Stimulated activated CD4-positive, alpha-beta T cell treated with anti-CD3 and anti-CD28 coated beads, Interleukin-1b, Interleukin-23, amount 100 ng/mL, for 48 hours (primary cell): ENCODE measurements around the gene NUDT4B.
"Not testable (repeated sequence)": the region's sequence is repeated elsewhere in the genome, so short reads cannot be mapped to it uniquely, and the experiment has no call there.

ENCODE experiments used
- DNase-seq: peaks from one replicate; pipeline ENCODE4 v3.0.0-alpha.2; 2020

Gene NUDT4B

GRCh38 chr1:148748563-148749334, at the start of gene NUDT4B:
Gene NUDT4B (plus strand): TSS chr1:148748774. CDS start chr1:148748953, 179 bp downstream.
- DNase-seq, result not testable (repeated sequence)

GRCh38 chr1:148699357-148699756, 49.2 kb upstream of the NUDT4B start:
- DNase-seq, result not testable (repeated sequence)

- not testable (repeated sequence) for DNase-seq
Observed at GRCh38 chr1:148702242-148702641, 46.3 kb upstream of the NUDT4B start.

GRCh38 chr1:148703973-148704591, 44.5 kb upstream of the NUDT4B start:
- DNase-seq, result not testable (repeated sequence)

GRCh38 chr1:148705316-148705948, 43.1 kb upstream of the NUDT4B start:
- not testable (repeated sequence) for DNase-seq

- not testable (repeated sequence) for DNase-seq
Observed at GRCh38 chr1:148708779-148709333, 39.7 kb upstream of the NUDT4B start.

GRCh38 chr1:148710772-148711523, 37.6 kb upstream of the NUDT4B start:
- DNase-seq, result not testable (repeated sequence)

- not testable (repeated sequence) for DNase-seq
Observed at GRCh38 chr1:148712353-148712752, 36.2 kb upstream of the NUDT4B start.

- not testable (repeated sequence) for DNase-seq
Observed at GRCh38 chr1:148715518-148715917, 33.1 kb upstream of the NUDT4B start.

- DNase-seq, result not testable (repeated sequence)
Observed at GRCh38 chr1:148716966-148717520, 31.5 kb upstream of the NUDT4B start.

GRCh38 chr1:148720918-148721317, 27.7 kb upstream of the NUDT4B start:
- not testable (repeated sequence) for DNase-seq

GRCh38 chr1:148722758-148723157, 25.8 kb upstream of the NUDT4B start:
- not testable (repeated sequence) for DNase-seq

- DNase-seq, result not testable (repeated sequence)
Observed at GRCh38 chr1:148723515-148723914, 25.1 kb upstream of the NUDT4B start.

GRCh38 chr1:148724872-148725271, 23.7 kb upstream of the NUDT4B start:
- not testable (repeated sequence) for DNase-seq

GRCh38 chr1:148727862-148728261, 20.7 kb upstream of the NUDT4B start:
- not testable (repeated sequence) for DNase-seq

GRCh38 chr1:148729128-148729527, 19.4 kb upstream of the NUDT4B start:
- not testable (repeated sequence) for DNase-seq

GRCh38 chr1:148729541-148729940, 19.0 kb upstream of the NUDT4B start:
- not testable (repeated sequence) for DNase-seq

GRCh38 chr1:148732277-148732676, 16.3 kb upstream of the NUDT4B start:
- not testable (repeated sequence) for DNase-seq

GRCh38 chr1:148733585-148734310, 14.8 kb upstream of the NUDT4B start:
- DNase-seq, result not testable (repeated sequence)

- DNase-seq, result not testable (repeated sequence)
Observed at GRCh38 chr1:148734311-148734662, 14.3 kb upstream of the NUDT4B start.

- DNase-seq, result not testable (repeated sequence)
Observed at GRCh38 chr1:148735538-148735937, 13.0 kb upstream of the NUDT4B start.
